ENCODE data around the gene SCFD1.

The SCFD1 gene

DNA sequence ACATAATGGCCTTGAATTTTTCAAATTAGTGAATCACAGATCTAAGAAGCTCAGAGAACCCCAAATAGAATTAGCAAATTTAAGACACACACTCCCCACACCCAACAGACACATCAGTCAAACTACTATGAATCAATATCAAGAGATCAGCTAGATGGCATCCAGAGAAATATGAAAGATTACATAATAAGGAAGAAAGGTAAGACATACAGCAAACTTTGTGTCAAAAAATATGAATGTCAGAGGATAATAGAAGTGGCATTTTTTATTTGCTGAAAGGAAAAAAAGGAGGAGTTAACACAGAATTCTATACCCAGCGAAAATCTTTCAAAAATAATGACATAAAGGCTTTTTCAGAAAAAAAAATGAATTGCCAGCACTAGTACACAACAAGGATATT lies 141.8 kb downstream of the SCFD1 start:
- no peak for DNase-seq

DNA sequence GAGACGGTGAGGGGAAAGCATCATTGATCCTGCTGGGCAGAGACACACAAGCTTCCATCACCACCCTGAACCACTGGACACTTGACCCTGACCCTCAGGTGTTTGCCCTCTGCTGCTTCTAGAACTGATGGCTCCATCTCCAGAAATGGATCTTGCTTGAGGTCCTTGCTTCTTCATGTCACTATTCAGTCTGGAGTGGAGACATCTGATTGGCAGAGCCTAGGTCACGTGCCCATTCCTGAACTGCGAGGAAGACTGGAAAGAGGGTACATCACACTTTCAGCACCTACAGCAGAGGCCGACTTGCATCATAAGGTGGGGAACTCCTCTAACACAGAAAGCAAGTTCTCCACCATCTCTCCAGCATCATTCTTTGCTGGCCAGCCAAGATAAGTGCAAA lies 145.5 kb downstream of the SCFD1 start:
- no peak for DNase-seq

DNA sequence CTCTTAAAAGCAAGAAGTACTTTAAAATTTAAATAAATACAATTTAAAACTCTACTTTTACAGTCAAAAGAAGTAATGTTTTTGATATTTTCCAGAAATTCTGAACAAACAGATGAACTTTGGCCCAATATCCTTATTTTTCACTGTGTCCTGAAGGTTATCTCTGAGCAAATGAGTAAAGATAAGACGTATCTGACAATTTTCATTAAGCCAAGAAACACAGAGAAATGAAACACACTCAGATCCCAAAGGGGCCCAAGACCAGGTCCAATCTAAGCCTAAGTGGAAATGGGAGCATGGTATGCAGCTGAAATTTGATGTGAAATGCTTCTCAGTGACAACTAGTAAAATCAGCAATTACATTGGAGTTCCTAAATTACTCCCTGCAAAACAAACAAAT lies 146.7 kb downstream of the SCFD1 start:
- DNase-seq = no peak

DNA sequence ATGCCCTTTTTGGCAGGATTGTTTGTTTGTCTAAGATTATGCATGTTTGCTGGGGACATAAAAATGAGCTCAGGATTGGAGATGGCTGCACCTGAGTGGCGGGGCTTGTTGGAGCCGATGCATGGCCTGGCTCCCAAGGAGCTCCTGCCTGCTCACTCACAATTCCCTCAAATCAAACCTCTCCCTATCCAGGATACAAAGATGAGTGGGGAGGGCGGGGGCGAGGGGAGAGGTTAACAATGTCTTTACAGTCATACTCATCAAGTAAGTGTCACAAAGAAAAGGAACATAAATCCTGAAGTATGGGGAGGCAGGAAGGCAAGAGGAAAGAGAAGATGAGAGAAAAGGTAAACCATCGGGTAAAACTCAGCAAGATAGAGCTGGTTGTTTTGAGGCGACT lies 148.3 kb downstream of the SCFD1 start:
- no peak for DNase-seq

DNA sequence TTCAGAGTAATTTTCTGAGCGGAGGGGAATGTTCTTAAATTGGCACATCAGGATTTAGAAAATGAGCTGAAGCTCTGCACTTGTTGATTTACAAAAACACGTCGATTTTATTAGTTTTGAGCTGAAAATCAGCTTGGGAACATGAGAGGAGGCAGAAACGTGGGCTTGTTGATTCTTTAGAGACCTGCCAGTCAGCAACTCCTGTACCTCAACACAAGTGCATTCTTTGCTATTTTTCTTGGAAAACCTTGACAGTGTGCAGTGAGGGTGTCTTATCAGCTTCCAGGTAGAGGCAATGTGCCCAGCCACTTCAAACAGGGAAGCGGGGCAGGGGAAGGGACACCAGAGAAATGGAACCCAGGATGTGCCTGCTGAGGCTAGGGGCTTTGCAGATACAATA lies 149.5 kb downstream of the SCFD1 start:
- no peak for DNase-seq

DNA sequence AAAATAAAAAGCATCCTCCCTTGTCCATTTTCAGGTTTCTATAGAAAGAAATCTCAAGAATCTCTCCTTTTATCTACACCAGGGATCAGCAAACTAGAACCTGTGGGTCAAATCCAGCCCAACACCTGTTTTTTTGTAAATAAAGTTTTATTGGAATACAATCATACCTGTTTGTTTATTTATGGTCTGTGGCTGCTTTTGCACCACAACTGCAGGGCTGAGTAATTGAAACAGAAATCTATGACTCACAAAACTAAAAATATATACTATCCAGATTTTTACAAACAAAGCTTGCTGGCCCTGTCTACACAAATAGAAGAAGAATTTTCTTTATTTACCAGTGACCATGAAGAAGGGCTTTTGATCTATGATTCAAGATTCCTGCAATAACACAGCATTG lies 157.1 kb downstream of the SCFD1 start:
- DNase-seq = no peak
